GM19351 (cell line): ENCODE results near the gene ZNF219.

Experiments
- ATAC-seq: cut with Tn5 transposase; IDR thresholded peaks from one replicate; pipeline ENCODE4 v1.9.1; 2021; ENCODE audit warnings: mild to moderate bottlenecking, moderate library complexity; ENCODE audit not compliant: unreplicated experiment

Gene ZNF219

GRCh38 chr14:21102521-21103410 is 4.3 kb upstream of the ZNF219 start:
- no peak for ATAC-seq

- ATAC-seq, result no peak
Measured at GRCh38 chr14:21101802-21102413, 3.5 kb upstream of the ZNF219 start.

DNA sequence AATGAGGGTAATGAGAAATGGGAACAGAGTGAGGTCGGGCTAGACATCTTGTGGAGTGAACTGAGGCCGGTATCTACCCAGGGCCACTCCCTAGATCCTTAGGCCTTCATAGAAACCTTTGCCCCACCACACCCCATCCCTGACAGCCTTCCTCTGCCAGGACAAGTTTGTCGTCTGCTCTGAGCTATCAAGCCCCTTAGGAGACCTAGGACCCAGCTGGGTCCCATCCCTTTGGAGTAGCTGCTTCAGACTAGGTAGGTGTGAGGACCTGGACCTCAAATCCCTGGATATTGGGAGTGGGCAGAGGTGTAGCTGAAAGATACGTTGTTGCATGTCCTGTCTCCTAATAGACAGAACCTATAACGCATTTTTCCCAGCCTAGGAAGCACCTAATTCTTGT is 2.5 kb upstream of the ZNF219 start, which contains the start of gene TMEM253:
TSS of gene TMEM253 (plus strand) at position 136 of the 400 bp plus-strand sequence. CDS start 278 bp downstream, outside the sequence.
- ATAC-seq, result no peak

DNA sequence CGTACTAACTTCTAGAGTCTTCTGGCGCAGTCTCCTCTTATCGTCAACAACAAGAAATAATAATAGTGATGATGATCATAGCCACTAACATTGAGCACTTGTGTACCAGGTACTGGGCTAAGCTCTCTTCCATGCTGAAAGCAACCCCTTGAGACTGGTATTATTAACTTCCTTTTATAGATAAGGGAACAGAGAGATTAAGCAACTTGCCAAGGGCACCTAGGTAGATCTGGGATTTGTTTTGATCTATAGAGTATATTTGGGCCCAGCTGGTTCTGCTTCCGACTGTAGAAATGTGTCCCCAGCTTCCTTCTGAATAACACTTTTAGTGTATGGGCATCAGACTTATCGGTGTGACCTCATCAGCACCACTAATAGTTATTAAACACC is 1.1 kb upstream of the ZNF219 start:
- no peak for ATAC-seq

DNA sequence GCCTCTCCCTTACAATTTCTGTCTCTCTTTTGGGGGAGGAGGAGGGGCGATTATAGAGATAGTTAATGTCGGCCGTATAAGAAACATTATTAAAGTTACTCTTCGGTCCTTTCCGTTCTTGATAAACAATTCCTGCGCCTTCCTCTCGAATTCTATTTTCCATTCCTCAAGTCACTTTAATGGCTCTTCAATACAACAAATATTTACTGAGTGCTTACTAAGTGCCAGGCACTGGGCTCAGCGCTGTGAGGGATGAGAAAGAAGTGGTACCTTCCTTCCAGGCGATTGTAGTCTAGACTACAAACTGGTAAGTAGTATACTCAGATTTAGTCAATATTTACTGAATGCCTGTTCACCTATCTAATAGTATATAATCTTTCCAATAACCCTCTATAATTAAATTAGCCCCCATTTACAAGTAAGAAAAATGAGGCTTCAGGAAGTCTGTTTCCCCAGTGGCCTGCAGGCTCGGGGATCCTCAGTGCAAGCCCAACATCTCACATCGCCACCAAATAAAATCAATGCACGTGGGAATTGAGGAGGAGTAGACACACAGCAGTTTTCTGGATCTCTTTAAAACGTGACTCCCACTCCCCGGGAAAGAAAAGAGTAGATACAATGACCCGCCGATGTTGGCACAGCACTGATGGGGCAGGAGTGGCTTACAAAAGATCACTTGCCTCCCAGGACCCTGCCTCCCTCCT is 589 bp upstream of the ZNF219 start:
- ATAC-seq, result no peak

- ATAC-seq, result no peak
Measured at GRCh38 chr14:21097636-21098075, 799 bp downstream of the ZNF219 start.

DNA sequence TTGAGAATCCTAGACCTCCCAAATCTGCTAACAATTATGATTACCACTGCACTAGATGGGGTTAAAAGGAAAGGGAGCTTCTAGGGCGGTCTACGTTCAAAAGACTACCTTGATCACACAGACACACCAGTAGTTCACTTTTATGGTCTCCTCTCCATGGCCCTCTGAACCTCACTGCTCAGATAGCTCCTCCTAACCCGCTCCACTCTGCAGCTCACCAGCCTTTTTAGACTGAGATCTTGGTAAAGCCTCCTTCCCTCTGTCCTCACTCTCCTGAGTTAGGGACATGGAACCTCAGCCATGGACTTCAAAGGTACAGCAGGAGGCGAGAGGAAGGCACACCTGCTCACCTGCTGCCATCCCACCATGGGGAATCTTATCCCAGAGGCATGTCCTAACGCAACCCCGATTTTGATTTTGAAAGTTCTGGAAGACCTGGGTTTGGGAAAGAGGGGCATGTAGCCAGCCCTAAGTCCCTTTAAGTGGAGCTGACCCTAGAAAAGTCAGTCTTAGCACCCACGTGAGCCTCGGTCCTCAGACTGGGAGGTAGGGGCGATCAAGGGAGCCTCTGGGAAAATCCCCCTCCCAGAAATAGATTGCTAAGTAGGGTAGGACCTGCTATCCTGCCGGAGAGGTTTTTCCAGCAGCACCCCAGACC is 1.3 kb downstream of the ZNF219 start:
- no peak for ATAC-seq

- ATAC-seq, result no peak
Measured at GRCh38 chr14:21096438-21096837, 2.0 kb downstream of the ZNF219 start.

- no peak for ATAC-seq
Measured at GRCh38 chr14:21095430-21096205, 2.8 kb downstream of the ZNF219 start.

DNA sequence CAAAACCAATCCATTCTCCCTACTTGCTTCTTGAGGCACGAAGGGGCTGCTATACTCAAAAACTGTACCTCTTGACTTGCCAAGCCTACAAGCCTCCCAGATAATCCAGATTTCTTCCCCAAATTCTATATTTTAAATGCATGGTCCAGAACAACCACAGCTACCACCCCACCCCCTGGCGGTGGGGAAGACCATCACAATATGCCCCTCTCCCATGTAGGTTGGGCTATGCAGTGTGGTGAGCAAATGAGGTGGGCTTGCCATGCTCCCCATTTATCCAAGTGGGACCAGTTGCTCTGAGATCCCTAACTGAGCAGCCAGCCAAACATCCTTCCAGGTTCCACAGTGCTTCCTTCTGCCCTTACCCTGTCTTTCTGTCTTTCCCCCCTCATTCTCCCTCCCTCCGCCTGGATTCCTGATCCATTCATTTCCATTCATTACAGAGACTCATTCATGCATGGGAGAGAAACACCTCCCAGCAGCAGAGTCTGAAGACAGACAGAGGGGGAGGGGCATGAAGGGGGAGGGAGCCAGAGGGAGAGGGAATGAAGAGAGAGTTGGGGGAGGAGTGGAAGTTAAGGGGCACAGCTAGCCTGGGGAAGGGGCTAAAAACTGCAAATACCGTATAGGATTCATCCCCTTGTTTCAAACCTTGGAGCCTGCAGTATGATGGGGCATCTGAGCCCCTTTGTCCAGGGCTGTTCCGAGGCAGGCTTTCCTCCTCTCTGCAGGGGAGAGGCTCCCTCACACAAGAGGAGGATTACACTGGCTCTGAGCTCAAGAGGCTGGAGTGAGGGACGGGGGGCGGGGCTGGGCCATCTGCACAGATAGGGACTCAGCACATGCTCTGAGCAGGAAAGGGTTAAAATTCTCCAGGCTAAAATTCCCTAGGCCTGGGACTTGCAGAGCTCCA is 4.4 kb downstream of the ZNF219 start:
- no peak for ATAC-seq

GRCh38 chr14:21093018-21093417 is 5.4 kb downstream of the ZNF219 start:
- ATAC-seq, result no peak

DNA sequence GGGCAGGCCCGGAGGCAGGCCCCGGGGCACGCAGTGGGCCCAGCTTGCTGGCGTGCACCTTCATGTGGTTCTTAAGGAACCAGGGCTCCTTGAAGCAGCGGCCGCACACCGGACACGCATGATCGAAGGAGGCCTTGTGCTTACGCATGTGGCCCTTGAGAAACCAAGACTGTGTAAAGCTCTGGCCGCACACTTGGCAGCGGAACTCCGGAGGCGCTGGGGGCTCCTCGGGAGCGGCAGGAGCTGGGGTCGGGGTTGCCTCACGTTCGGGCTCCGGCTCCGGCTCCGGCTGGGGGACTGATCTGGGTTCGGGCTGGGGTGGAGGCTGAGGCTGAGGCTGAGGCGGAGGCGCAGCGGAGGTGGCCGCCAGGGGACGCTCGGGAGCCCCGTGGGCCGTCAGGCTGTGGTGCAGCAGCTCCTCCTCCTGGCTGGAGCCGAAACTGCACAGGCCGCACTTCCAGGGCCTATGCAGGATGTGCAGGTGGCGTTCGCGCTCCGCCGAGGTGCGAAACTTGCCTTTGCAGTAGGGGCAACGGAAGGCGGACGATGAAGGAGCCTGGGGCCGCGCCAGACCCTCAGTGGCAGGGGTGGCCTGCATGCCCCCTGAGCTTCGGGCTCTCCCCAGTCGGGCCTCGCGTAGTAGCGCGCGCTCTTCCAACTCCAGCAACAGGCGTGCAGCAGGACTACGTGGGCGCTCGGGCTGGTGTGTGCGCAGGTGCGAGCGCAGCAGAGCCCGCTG is 6.0 kb downstream of the ZNF219 start:
- peak; percentile 95 for ATAC-seq

DNA sequence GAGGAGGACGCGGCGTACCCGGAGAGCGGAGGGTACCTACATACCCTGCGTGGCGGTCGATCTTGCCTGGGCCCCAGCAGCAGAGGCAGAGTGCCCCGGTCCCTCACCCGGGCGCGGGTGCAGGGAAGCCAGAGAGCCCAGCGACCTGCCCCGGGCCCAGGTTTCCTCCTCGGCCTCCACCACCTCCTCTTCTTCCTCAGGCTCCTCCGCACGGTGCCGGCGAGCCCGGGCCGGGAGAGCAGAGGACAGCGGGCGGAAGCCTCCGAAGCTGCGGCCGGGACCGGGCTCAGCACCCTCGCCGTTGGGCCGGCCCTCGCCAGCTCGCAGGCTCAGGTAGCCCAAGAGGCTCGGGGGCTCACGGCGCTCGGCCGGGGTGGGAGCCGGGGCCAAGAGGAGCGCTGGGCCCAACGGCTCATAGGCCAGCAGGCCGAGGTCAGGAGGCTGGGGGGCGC is 6.6 kb downstream of the ZNF219 start:
- ATAC-seq, result no peak

DNA sequence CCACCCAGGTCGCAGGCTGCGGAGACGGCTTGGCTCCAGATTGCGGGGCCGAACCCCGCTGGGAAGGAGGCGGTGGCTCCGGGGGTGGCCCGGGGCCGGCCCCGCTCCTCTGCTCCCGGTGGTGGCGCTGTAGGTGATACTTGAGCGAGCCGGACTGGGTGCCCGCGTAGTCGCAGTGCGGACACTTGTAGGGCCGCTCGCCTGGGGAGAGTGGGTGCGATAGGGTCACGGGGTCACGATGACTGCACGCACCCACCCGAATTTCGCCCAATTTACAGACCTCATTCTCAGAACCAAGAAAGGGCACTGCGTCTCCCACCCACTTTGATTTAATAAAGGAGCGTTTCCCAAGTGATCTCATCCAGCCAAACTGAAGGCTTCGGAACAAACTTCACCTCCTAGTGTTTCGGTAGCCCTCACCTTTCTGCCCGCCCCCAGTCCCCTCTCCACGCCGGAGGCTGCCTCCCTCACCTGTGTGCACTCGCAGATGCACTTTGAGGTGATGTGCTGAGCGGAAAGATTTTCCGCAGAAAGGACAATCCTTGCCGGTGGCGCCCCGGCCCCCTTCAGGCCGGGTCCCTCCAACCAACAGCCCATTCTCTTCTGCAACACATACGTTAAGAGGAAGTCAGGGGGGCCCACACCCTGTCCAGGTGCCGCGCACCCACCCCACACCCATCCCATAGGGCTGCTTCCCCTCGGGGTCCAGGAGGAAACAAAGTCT is 7.4 kb downstream of the ZNF219 start:
- no peak for ATAC-seq

GRCh38 chr14:21090194-21090939 is 8.1 kb downstream of the ZNF219 start:
- no peak for ATAC-seq

DNA sequence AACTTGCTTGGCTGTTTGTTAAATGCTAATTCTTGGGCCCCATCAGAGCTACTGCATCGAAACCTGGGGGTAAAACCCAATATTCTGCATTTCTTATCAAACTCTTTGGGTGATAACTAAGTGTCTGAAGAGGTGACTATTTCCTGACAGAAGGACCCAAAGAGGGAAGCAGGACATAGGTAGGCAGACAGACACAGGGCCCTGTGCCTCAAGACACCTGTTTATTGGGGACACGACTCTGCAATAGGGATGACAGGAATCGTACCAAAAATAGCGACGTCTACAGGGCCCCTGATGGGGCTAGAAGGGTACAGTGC is 8.6 kb downstream of the ZNF219 start:
- no peak for ATAC-seq

GRCh38 chr14:21089271-21089670 is 9.2 kb downstream of the ZNF219 start:
- ATAC-seq, result no peak
